ENCODE data around the gene CST7. TPM values are rescaled to one million over a fixed set of nuclear protein-coding genes. Genes with fewer than 3 reads are reported as not detected.
"Not testable (repeated sequence)": the region's sequence is repeated elsewhere in the genome, so short reads cannot be mapped to it uniquely, and the experiment has no call there.

Gene CST7
- total RNA-seq, 6 experiments from 2014 or later, result 1.1 to 4.6 (median 1.5) TPM

GRCh38 chr20:24929867-24930723, 19.0 kb upstream of the CST7 start:
- H3K4me1 ChIP-seq; H3K36me3 ChIP-seq; intact Hi-C loops (cut with DNase I); H3K9me3 ChIP-seq; H3K27me3 ChIP-seq: not testable (repeated sequence)
- peak overlapping the region in 1 of 3 donors; percentile 10 for H3K4me3 ChIP-seq
- peak; percentile 46 to 61 (median 54) for ATAC-seq
- 32% methylated on average over 8 of the region's 13 CpGs for WGBS (ENCODE audit: insufficient coverage, low coverage, low lambda C conversion rate, missing lambda C conversion rate)
- peak in 1 of 3 donors; percentile 75 for DNase-seq
- peak overlapping the region in 2 of 3 donors; percentile 24 to 56 for H3K27ac ChIP-seq
- peak in 2 of 4 donors; percentile 12 to 28 for TF ChIP-seq CTCF (IDR thresholded peaks at IDR 0.05)

- H3K9me3 ChIP-seq; H3K4me1 ChIP-seq; ATAC-seq; H3K36me3 ChIP-seq; H3K27me3 ChIP-seq; DNase-seq; intact Hi-C loops (cut with DNase I): not testable (repeated sequence)
- 51% methylated on average over 12 of the region's 15 CpGs for WGBS (ENCODE audit: insufficient coverage, low coverage, low lambda C conversion rate, missing lambda C conversion rate)
- H3K4me3 ChIP-seq, result peak overlapping the region in 1 of 3 donors; percentile 10
- TF ChIP-seq CTCF (IDR thresholded peaks at IDR 0.05), result peak; percentile 44 to 50 (median 48)
- peak overlapping the region in 2 of 3 donors; percentile 24 to 56 for H3K27ac ChIP-seq
Observed at GRCh38 chr20:24930724-24931688, 18.1 kb upstream of the CST7 start.

DNA sequence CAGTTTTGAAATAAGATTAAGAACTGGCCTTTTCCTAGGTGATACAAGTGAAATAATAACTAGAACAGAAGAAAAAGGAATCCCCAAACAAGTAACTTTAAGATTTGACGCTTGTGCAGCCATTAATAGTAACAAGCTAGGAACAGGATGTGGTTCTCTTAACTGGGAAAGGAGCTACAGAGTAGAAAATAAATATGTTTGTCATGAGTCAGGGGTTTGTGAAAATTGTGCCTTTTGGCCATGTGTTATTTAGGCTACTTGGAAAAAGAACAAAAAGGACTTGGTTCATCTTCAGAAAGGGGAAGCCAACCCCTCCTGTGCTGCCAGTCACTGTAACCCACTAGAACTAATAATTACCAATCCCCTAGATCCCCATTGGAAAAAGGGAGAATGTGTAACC, 17.2 kb upstream of the CST7 start:
- H3K27ac ChIP-seq, result not testable (repeated sequence)

DNA sequence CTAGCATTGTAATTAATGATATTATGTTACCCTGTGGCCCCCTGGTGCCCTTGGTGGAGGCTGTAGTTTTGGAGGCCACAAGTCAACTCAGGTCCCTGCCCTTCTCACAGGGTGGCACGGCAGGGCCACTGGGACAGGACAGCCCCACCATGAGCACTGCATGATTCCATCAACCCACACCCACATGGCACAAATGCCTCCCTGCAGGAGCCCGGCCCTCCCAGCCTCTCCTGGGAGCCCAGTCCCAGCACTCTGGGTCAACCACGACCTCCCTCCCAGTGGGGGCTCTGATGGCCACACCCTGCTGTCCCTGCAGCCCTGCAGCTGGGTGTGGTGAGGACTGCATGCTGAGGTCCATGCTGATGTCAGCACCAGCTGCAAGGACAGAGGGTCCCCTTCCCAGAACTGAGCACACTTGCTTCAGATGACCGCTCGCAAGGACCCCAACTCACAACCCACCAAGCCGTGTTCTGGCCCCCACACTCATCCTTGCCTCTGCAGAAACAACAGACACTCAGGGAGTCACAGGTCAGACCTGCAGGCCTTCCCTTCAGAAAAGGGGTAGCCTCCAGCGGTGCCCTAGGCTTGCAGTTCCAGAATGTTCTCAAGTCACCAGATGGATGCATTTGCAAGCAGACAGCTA, 15.7 kb upstream of the CST7 start:
- no peak for ATAC-seq
- TF ChIP-seq CTCF (IDR thresholded peaks at IDR 0.05), result no peak
- no peak for TF ChIP-seq POLR2A (IDR thresholded peaks at IDR 0.05)
- H3K4me1 ChIP-seq, result peaks cover 0 to 6% (median 2%) of the 10 kb centered on the region in 4 donors
- intact Hi-C loops (cut with DNase I), result no loop called here
- no peaks in the 10 kb centered on the region for H3K27me3 ChIP-seq
- no peak overlapping the region for H3K4me3 ChIP-seq
- H3K36me3 ChIP-seq, result no peaks in the 10 kb centered on the region
- H3K9me3 ChIP-seq, result no peaks in the 10 kb centered on the region
- no CpG with 5 or more reads among the region's 7 CpGs for WGBS (ENCODE audit: insufficient coverage, low coverage, low lambda C conversion rate, missing lambda C conversion rate)
- DNase-seq, result no peak
- H3K27ac ChIP-seq, result no peak overlapping the region

More for the DNA sequence above, 17.2 kb upstream of the CST7 start:
- H3K9me3 ChIP-seq; H3K27me3 ChIP-seq; DNase-seq; H3K4me3 ChIP-seq; ATAC-seq; intact Hi-C loops (cut with DNase I); H3K4me1 ChIP-seq; H3K36me3 ChIP-seq: not testable (repeated sequence)
- 40% methylated on average over 1 of the region's 1 CpG for WGBS (ENCODE audit: insufficient coverage, low coverage, low lambda C conversion rate, missing lambda C conversion rate)

All from right lobe of liver (tissue), 6 donors.